Urinary bladder (tissue), 4 donors: ENCODE data around the gene CAMKMT. TPM values are rescaled to one million over a fixed set of nuclear protein-coding genes. Genes with fewer than 3 reads are reported as not detected.

Source experiments
- DNase-seq: peaks from one replicate; pipeline ENCODE4 v3.0.0-alpha.2; 2015; ENCODE audit errors: extremely low spot score
- H3K27ac ChIP-seq: one replicate; pipeline ENCODE4 v1.5.1; 2013; ENCODE audit warnings: low read depth, mild to moderate bottlenecking, moderate library complexity
- H3K36me3 ChIP-seq: one replicate; pipeline ENCODE4 v1.6.1; 2013; ENCODE audit warnings: mild to moderate bottlenecking, moderate library complexity; ENCODE audit not compliant: insufficient read depth
- H3K4me1 ChIP-seq: one replicate; pipeline ENCODE4 v1.6.1; 2013; ENCODE audit warnings: mild to moderate bottlenecking, moderate library complexity; ENCODE audit not compliant: insufficient read depth
- H3K4me3 ChIP-seq: one replicate; pipeline ENCODE4 v1.5.1; 2013; ENCODE audit warnings: low read depth, low read length
- WGBS: extraction: QIAGEN DNeasy Blood & Tissue Kit; methylation state at CpG from one replicate; pipeline ENCODE4 v1.1.7; 2013; 5-methylcytosine and 5-hydroxymethylcytosine counted together
- polyA plus RNA-seq: library from polyadenylated mRNA; stranded (reverse); fragments of 200-250 nt; gene quantifications from one replicate; pipeline ENCODE4 v1.2.3, GENCODE V29; 2013
- total RNA-seq: library from RNA; depleted of rRNA; stranded (reverse); fragments of >200 nt; gene quantifications from one replicate; pipeline ENCODE4 v1.2.3, GENCODE V29; 2014
- donor health status: healthy with polysubstance abuse.
- donor health status: healthy.

Gene CAMKMT
- total and polyA plus RNA-seq, 2 donors = 5.4 to 20.2 TPM

- WGBS = 41% methylated on average over 2 of the region's 2 CpGs
- DNase-seq = no peak
Observed at GRCh38 chr2:44785433-44785832, 423.7 kb downstream of the CAMKMT start.

GRCh38 chr2:44786045-44786816 is 424.5 kb downstream of the CAMKMT start:
- Histone ChIP-seq H3K36me3 (no peaks in the 10 kb centered on the region), H3K4me1 (no peaks in the 10 kb centered on the region), H3K4me3 (no peak overlapping the region), H3K27ac (no peak overlapping the region)
- WGBS = 92% methylated on average over 7 of the region's 7 CpGs
- no peak for DNase-seq

More at GRCh38 chr2:44785433-44785832, 423.7 kb downstream of the CAMKMT start:
- no peaks in the 10 kb centered on the region for H3K4me1 ChIP-seq
- H3K4me3 ChIP-seq = no peak overlapping the region
- H3K27ac ChIP-seq = no peak overlapping the region
- H3K36me3 ChIP-seq = no peaks in the 10 kb centered on the region

- no peaks in the 10 kb centered on the region for H3K4me1 ChIP-seq
- 91% methylated on average over 5 of the region's 5 CpGs for WGBS
- H3K4me3 ChIP-seq = no peak overlapping the region
- H3K27ac ChIP-seq = no peak overlapping the region
- no peaks in the 10 kb centered on the region for H3K36me3 ChIP-seq
- no peak for DNase-seq
Observed at GRCh38 chr2:44786817-44787214, 425.1 kb downstream of the CAMKMT start.

- Histone ChIP-seq H3K27ac (no peak overlapping the region), H3K4me1 (no peaks in the 10 kb centered on the region), H3K36me3 (no peaks in the 10 kb centered on the region), H3K4me3 (no peak overlapping the region)
- WGBS = 87% methylated on average over 6 of the region's 6 CpGs
- DNase-seq = no peak
Observed at GRCh38 chr2:44787663-44788062, 425.9 kb downstream of the CAMKMT start.

GRCh38 chr2:44789446-44789845 is 427.7 kb downstream of the CAMKMT start:
- no peak overlapping the region for H3K27ac ChIP-seq
- WGBS = 43% methylated on average over 5 of the region's 5 CpGs
- H3K4me3 ChIP-seq = no peak overlapping the region

GRCh38 chr2:44789971-44790721 is 428.4 kb downstream of the CAMKMT start:
- WGBS = 41% methylated on average over 7 of the region's 7 CpGs
- no peaks in the 10 kb centered on the region for H3K4me1 ChIP-seq
- H3K36me3 ChIP-seq = no peaks in the 10 kb centered on the region
- no peak overlapping the region for H3K27ac ChIP-seq
- DNase-seq = no peak
- H3K4me3 ChIP-seq = no peak overlapping the region

More at GRCh38 chr2:44789446-44789845, 427.7 kb downstream of the CAMKMT start:
- Histone ChIP-seq H3K4me1 (no peaks in the 10 kb centered on the region), H3K36me3 (no peaks in the 10 kb centered on the region)
- DNase-seq = no peak

GRCh38 chr2:44793322-44793870 is 431.6 kb downstream of the CAMKMT start:
- H3K27ac ChIP-seq = no peak overlapping the region
- no peak for DNase-seq

GRCh38 chr2:44796771-44797170 is 435.0 kb downstream of the CAMKMT start:
- H3K4me3 ChIP-seq = no peak overlapping the region
- DNase-seq = no peak
- H3K27ac ChIP-seq = no peak overlapping the region
- WGBS = 62% methylated on average over 4 of the region's 4 CpGs
- H3K4me1 ChIP-seq = no peaks in the 10 kb centered on the region
- H3K36me3 ChIP-seq = no peaks in the 10 kb centered on the region

More at GRCh38 chr2:44793322-44793870, 431.6 kb downstream of the CAMKMT start:
- no peak overlapping the region for H3K4me3 ChIP-seq
- no peaks in the 10 kb centered on the region for H3K4me1 ChIP-seq
- H3K36me3 ChIP-seq = no peaks in the 10 kb centered on the region

GRCh38 chr2:44798139-44798659 is 436.5 kb downstream of the CAMKMT start:
- DNase-seq = no peak
- Histone ChIP-seq H3K27ac (no peak overlapping the region), H3K4me1 (no peaks in the 10 kb centered on the region), H3K4me3 (no peak overlapping the region), H3K36me3 (no peaks in the 10 kb centered on the region)
- WGBS = 44% methylated on average over 6 of the region's 6 CpGs

GRCh38 chr2:44799105-44799504 is 437.4 kb downstream of the CAMKMT start:
- Histone ChIP-seq H3K4me3 (no peak overlapping the region), H3K36me3 (no peaks in the 10 kb centered on the region), H3K27ac (no peak overlapping the region), H3K4me1 (no peaks in the 10 kb centered on the region)
- WGBS = 86% methylated on average over 3 of the region's 3 CpGs
- DNase-seq = no peak

- no peak for DNase-seq
- WGBS = 71% methylated on average over 2 of the region's 2 CpGs
- Histone ChIP-seq H3K36me3 (no peaks in the 10 kb centered on the region), H3K4me1 (no peaks in the 10 kb centered on the region), H3K4me3 (no peak overlapping the region), H3K27ac (no peak overlapping the region)
Observed at GRCh38 chr2:44799754-44800153, 438.0 kb downstream of the CAMKMT start.

GRCh38 chr2:44801289-44801840 is 439.6 kb downstream of the CAMKMT start:
- WGBS = 16% methylated on average over 23 of the region's 23 CpGs
- no peaks in the 10 kb centered on the region for H3K36me3 ChIP-seq
- no peak overlapping the region for H3K27ac ChIP-seq
- no peak for DNase-seq
- H3K4me3 ChIP-seq = no peak overlapping the region
- no peaks in the 10 kb centered on the region for H3K4me1 ChIP-seq
